GM19239 (cell line): ENCODE measurements around the gene LRRIQ3.
"Not testable (repeated sequence)": the region's sequence is repeated elsewhere in the genome, so short reads cannot be mapped to it uniquely, and the experiment has no call there.

ENCODE experiments used
- DNase-seq: peaks from one replicate; pipeline ENCODE4 v3.0.0; 2011; ENCODE audit warnings: low spot score; ENCODE audit not compliant: insufficient read length
- FAIRE-seq: peaks from 2 replicates; lab custom pipeline; 2011; peaks lifted over from hg19 to GRCh38; lab: Jason Lieb, UNC

Gene LRRIQ3

GRCh38 chr1:74197657-74198552 lies at the start of gene LRRIQ3, which contains the start of gene FPGT:
Gene LRRIQ3, minus strand, starts transcription at chr1:74198176. Its CDS starts 14,492 bp downstream, at chr1:74183684.
Gene FPGT, plus strand, starts transcription at chr1:74198242. Its CDS starts 37 bp downstream, at chr1:74198279.
- FAIRE-seq (peak; percentile 93), DNase-seq (peak; percentile 71)

GRCh38 chr1:74246315-74246714 lies 48.3 kb upstream of the LRRIQ3 start:
- DNase-seq (no peak), FAIRE-seq (no peak)

GRCh38 chr1:74245168-74245772 lies 47.3 kb upstream of the LRRIQ3 start:
- FAIRE-seq: no peak
- no peak for DNase-seq

GRCh38 chr1:74237787-74238186 lies 39.8 kb upstream of the LRRIQ3 start:
- DNase-seq: no peak
- FAIRE-seq: no peak

- FAIRE-seq (no peak), DNase-seq (no peak)
These were observed 39.1 kb upstream of the LRRIQ3 start for GRCh38 chr1:74237035-74237434.

- FAIRE-seq: no peak
- DNase-seq: no peak
These were observed 38.5 kb upstream of the LRRIQ3 start for GRCh38 chr1:74236440-74236839.

- FAIRE-seq: no peak
These were observed 37.2 kb upstream of the LRRIQ3 start, which contains the start of gene TNNI3K for GRCh38 chr1:74235153-74235552. Gene TNNI3K, plus strand, starts transcription at chr1:74235387. Its CDS starts 65 bp downstream, at chr1:74235452.

GRCh38 chr1:74223453-74223852 lies 25.5 kb upstream of the LRRIQ3 start:
- FAIRE-seq: no peak

More at GRCh38 chr1:74235153-74235552, 37.2 kb upstream of the LRRIQ3 start, which contains the start of gene TNNI3K:
- DNase-seq: no peak

GRCh38 chr1:74222701-74223100 lies 24.7 kb upstream of the LRRIQ3 start:
- no peak for FAIRE-seq
- no peak for DNase-seq

More at GRCh38 chr1:74223453-74223852, 25.5 kb upstream of the LRRIQ3 start:
- no peak for DNase-seq

- DNase-seq: no peak
- FAIRE-seq: no peak
These were observed 17.3 kb upstream of the LRRIQ3 start for GRCh38 chr1:74215229-74215628.

GRCh38 chr1:74205266-74205665 lies 7.3 kb upstream of the LRRIQ3 start:
- DNase-seq (no peak), FAIRE-seq (no peak)

GRCh38 chr1:74199504-74199903 lies 1.5 kb upstream of the LRRIQ3 start:
- FAIRE-seq (no peak), DNase-seq (no peak)

- DNase-seq (no peak), FAIRE-seq (no peak)
These were observed 721 bp downstream of the LRRIQ3 start for GRCh38 chr1:74197255-74197654.

GRCh38 chr1:74195339-74195738 lies 2.6 kb downstream of the LRRIQ3 start:
- FAIRE-seq (no peak), DNase-seq (no peak)

GRCh38 chr1:74193908-74194307 lies 4.1 kb downstream of the LRRIQ3 start:
- DNase-seq (no peak), FAIRE-seq (no peak)

- FAIRE-seq (no peak), DNase-seq (no peak)
These were observed 17.5 kb downstream of the LRRIQ3 start for GRCh38 chr1:74180490-74180889.

GRCh38 chr1:74174423-74174822 lies 23.6 kb downstream of the LRRIQ3 start:
- not testable (repeated sequence) for DNase-seq, FAIRE-seq

- FAIRE-seq (no peak), DNase-seq (no peak)
These were observed 35.6 kb downstream of the LRRIQ3 start for GRCh38 chr1:74162333-74162732.

GRCh38 chr1:74161497-74161896 lies 36.5 kb downstream of the LRRIQ3 start:
- FAIRE-seq (no peak), DNase-seq (no peak)

- FAIRE-seq (no peak), DNase-seq (no peak)
These were observed 37.9 kb downstream of the LRRIQ3 start for GRCh38 chr1:74160046-74160445.

- no peak for DNase-seq
- FAIRE-seq: no peak
These were observed 52.9 kb downstream of the LRRIQ3 start for GRCh38 chr1:74145086-74145485.
